Stimulated activated CD4-positive, alpha-beta T cell treated with anti-CD3 and anti-CD28 coated beads, TNF-alpha, amount 100 ng/mL, for 48 hours (primary cell): ENCODE data around the gene C11orf86.

Source experiments
- DNase-seq, 3 donors: peaks; one replicate each; pipeline ENCODE4 v3.0.0-alpha.2; 2020; ENCODE audit warnings: low read depth in 3 of 3

Gene C11orf86

DNA sequence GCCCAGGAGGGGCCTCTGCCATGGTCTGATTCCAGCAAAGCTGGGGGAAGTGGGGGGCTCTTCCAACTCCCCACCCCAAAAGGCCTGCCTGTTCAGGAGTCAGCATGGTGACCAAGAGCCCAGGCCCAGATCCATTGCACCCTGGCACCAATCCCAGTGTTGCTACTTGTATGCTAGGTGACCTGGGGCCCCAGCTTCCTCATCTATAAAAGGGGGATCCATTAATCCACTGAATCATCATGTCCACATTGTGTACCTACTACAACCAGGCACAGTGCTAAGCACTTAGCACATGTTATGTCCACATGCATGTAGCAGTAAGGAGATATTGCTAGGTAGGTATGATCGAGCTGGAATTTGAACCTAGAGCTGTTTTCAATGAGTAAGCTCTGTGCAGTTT, 49.9 kb downstream of the C11orf86 start:
- no peak for DNase-seq

DNA sequence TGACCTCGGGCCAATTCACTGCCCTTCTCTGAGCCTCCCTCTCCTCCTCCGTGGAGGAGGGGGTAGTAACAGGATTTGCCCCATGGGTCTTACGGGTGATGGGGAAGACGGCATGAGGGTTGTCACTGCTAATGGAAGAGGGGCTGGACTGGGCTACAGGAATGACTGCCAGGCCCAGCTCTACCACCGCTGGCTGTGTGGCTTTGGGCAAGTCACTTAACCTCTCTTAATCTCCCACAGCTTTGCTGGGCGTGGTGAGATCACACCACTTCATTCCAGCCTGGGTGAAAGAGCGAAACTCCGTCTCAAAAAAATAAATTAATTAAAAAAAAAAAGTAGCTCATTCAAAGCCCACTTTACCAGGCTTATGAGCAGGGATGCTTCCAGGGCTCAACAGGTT, 50.6 kb downstream of the C11orf86 start:
- no peak for DNase-seq
